Neural cell (in vitro differentiated cells): ENCODE data around the gene LHFPL2. TPM values are rescaled to one million over a fixed set of nuclear protein-coding genes. Genes with fewer than 3 reads are reported as not detected.
"Not testable (repeated sequence)": the region's sequence is repeated elsewhere in the genome, so short reads cannot be mapped to it uniquely, and the experiment has no call there.

Source experiments
- H2AFZ ChIP-seq: fragments of 200-600, 300-800 bp; sonication (generic), shearing (Covaris generic); 2 replicates; pipeline ENCODE4 v1.6.0; 2014; ENCODE audit warnings: low read depth, mild to moderate bottlenecking, antibody characterized with exemption, low read length, moderate library complexity
- H3F3A ChIP-seq: fragments of 200-600 bp; shearing (Covaris generic); 2 replicates; pipeline ENCODE4 v1.6.1; 2016; ENCODE audit warnings: mild to moderate bottlenecking, moderate library complexity, mixed read lengths, antibody characterized with exemption, low read length; ENCODE audit not compliant: insufficient read depth, poor library complexity, severe bottlenecking
- H3K27ac ChIP-seq: fragments of 200-600, 300-800 bp; sonication (generic), shearing (Covaris generic); 2 replicates; pipeline ENCODE4 v1.5.1; 2014; ENCODE audit warnings: mild to moderate bottlenecking, low read length, moderate library complexity
- H3K27me3 ChIP-seq: fragments of 300-800, 200-600 bp; sonication (generic), shearing (Covaris generic); 2 replicates; pipeline ENCODE4 v1.6.0; 2014; ENCODE audit warnings: mild to moderate bottlenecking, low read depth, low read length, moderate library complexity; ENCODE audit not compliant: insufficient read depth
- H3K36me3 ChIP-seq: fragments of 300-800, 200-600 bp; sonication (generic), shearing (Covaris generic); 2 replicates; pipeline ENCODE4 v1.5.1; 2014; ENCODE audit warnings: mild to moderate bottlenecking, antibody characterized with exemption, low read length, moderate library complexity; ENCODE audit not compliant: insufficient read depth
- H3K4me2 ChIP-seq: fragments of 300-800, 200-600 bp; sonication (generic), shearing (Covaris generic); 2 replicates; pipeline ENCODE4 v1.6.0; 2014; ENCODE audit warnings: mild to moderate bottlenecking, low read length
- H3K4me3 ChIP-seq: fragments of 300-800, 200-600 bp; sonication (generic), shearing (Covaris generic); 2 replicates; pipeline ENCODE4 v1.5.1; 2014; ENCODE audit warnings: mild to moderate bottlenecking, low read length, moderate library complexity
- H3K79me2 ChIP-seq: fragments of 200-600 bp; shearing (Covaris generic); replicated peaks from 2 replicates; pipeline ENCODE4 v1.6.0; 2014; ENCODE audit warnings: mild to moderate bottlenecking, low read length, moderate library complexity; ENCODE audit not compliant: insufficient read depth
- H3K9ac ChIP-seq: fragments of 300-800, 200-600 bp; sonication (generic), shearing (Covaris generic); 2 replicates; pipeline ENCODE4 v1.6.1; 2016; ENCODE audit warnings: mild to moderate bottlenecking, low read length, mixed read lengths
- H3K9me2 ChIP-seq: fragments of 200-600 bp; shearing (Covaris generic); 2 replicates; pipeline ENCODE4 v1.6.1; 2016; ENCODE audit warnings: mild to moderate bottlenecking, low read length, mixed read lengths; ENCODE audit not compliant: insufficient read depth
- H3K9me3 ChIP-seq: fragments of 200-600, 300-800 bp; sonication (generic), shearing (Covaris generic); 2 replicates; pipeline ENCODE4 v1.6.1; 2016; ENCODE audit warnings: mild to moderate bottlenecking, mixed run types, low read length, moderate library complexity, mixed read lengths
- H4K20me1 ChIP-seq: fragments of 200-600 bp; shearing (Covaris generic); 2 replicates; pipeline ENCODE4 v1.6.1; 2016; ENCODE audit warnings: mild to moderate bottlenecking, mixed run types; ENCODE audit not compliant: insufficient read depth
- CTCF ChIP-seq: fragments of 450-650 bp; IDR thresholded peaks from 2 replicates; pipeline ENCODE4 v1.5.1; 2014; ENCODE audit warnings: antibody characterized with exemption, mild to moderate bottlenecking, moderate library complexity; ENCODE audit not compliant: poor library complexity, severe bottlenecking
- EP300 ChIP-seq: fragments of 450-650 bp; conservative IDR thresholded peaks from 2 replicates; pipeline ENCODE4 v1.6.1; 2014; ENCODE audit warnings: antibody characterized with exemption, mild to moderate bottlenecking, moderate library complexity; ENCODE audit not compliant: poor library complexity, severe bottlenecking
- EZH2 ChIP-seq: fragments of 200-600, 300-800 bp; shearing (Covaris generic), sonication (generic); IDR thresholded peaks from 2 replicates; pipeline ENCODE4 v1.6.1; 2014; ENCODE audit warnings: antibody characterized with exemption, low read length, borderline replicate concordance, mild to moderate bottlenecking; ENCODE audit not compliant: insufficient read depth, poor library complexity, severe bottlenecking
- MXI1 ChIP-seq: fragments of 450-650 bp; conservative IDR thresholded peaks from 2 replicates; pipeline ENCODE4 v1.6.1; 2014; ENCODE audit warnings: antibody characterized with exemption, mild to moderate bottlenecking; ENCODE audit not compliant: poor library complexity, severe bottlenecking
- POLR2AphosphoS5 ChIP-seq: IDR thresholded peaks from 2 replicates; pipeline ENCODE4 v1.6.1; 2012
- RAD21 ChIP-seq: fragments of 450-650 bp; conservative IDR thresholded peaks from 2 replicates; pipeline ENCODE4 v1.6.1; 2014; ENCODE audit warnings: antibody characterized with exemption, mild to moderate bottlenecking, moderate library complexity
- REST ChIP-seq: IDR thresholded peaks from 2 replicates; pipeline ENCODE4 v1.6.1; 2012; ENCODE audit warnings: borderline replicate concordance
- SMC3 ChIP-seq: fragments of 450-650 bp; conservative IDR thresholded peaks from 2 replicates; pipeline ENCODE4 v1.6.1; 2014; ENCODE audit warnings: antibody characterized with exemption, mild to moderate bottlenecking, moderate library complexity; ENCODE audit not compliant: poor library complexity
- TAF1 ChIP-seq: IDR thresholded peaks from 2 replicates; pipeline ENCODE4 v1.6.1; 2012; ENCODE audit warnings: low read depth
- polyA plus RNA-seq: library from polyadenylated mRNA; depleted of rRNA; stranded (reverse); fragments of >200 nt; gene quantifications from 2 replicates; pipeline ENCODE4 v1.2.3, GENCODE V29; 2014

Gene LHFPL2
- polyA plus RNA-seq, 1 donor from 2014 or later = 1.6 TPM

- no peak overlapping the region for H3K4me2 ChIP-seq
- H3K27me3 ChIP-seq = no peaks in the 10 kb centered on the region
- H4K20me1 ChIP-seq = no peaks in the 10 kb centered on the region
- H3K9ac ChIP-seq = no peak overlapping the region
- no peaks in the 10 kb centered on the region for H3K36me3 ChIP-seq
- H3F3A ChIP-seq = no peaks in the 10 kb centered on the region
- no peak overlapping the region for H3K4me3 ChIP-seq
- H3K79me2 ChIP-seq = no peaks in the 10 kb centered on the region
- H3K9me2 ChIP-seq = no peaks in the 10 kb centered on the region
- H3K27ac ChIP-seq = no peak overlapping the region
- H3K9me3 ChIP-seq = no peaks in the 10 kb centered on the region
- no peak overlapping the region for H2AFZ ChIP-seq
- no peak for TF ChIP-seq RAD21
- TF ChIP-seq EZH2 = no peak
- no peak for TF ChIP-seq CTCF
Measured at GRCh38 chr5:78690253-78690972, 41.8 kb upstream of the LHFPL2 start.

- Histone ChIP-seq H3K9me2 (no peaks in the 10 kb centered on the region), H3K9ac (no peak overlapping the region), H3K4me3 (no peak overlapping the region), H3K79me2 (no peaks in the 10 kb centered on the region), H2AFZ (no peak overlapping the region), H3F3A (no peaks in the 10 kb centered on the region), H3K36me3 (no peaks in the 10 kb centered on the region), H3K27ac (no peak overlapping the region), H3K27me3 (no peaks in the 10 kb centered on the region), H4K20me1 (no peaks in the 10 kb centered on the region), H3K4me2 (no peak overlapping the region), H3K9me3 (no peaks in the 10 kb centered on the region)
- TF ChIP-seq POLR2AphosphoS5 (no peak), SMC3 (no peak), REST (no peak), EP300 (no peak), RAD21 (no peak), CTCF (no peak), EZH2 (no peak), MXI1 (no peak), TAF1 (no peak)
Measured at GRCh38 chr5:78689540-78690252, 41.1 kb upstream of the LHFPL2 start.

GRCh38 chr5:78687514-78687913 lies 38.9 kb upstream of the LHFPL2 start:
- not testable (repeated sequence) for H3K9me3 ChIP-seq, H3K27me3 ChIP-seq, H3K27ac ChIP-seq, H4K20me1 ChIP-seq, H3K9ac ChIP-seq, H3F3A ChIP-seq, H2AFZ ChIP-seq, H3K4me3 ChIP-seq, H3K9me2 ChIP-seq, H3K4me2 ChIP-seq, H3K79me2 ChIP-seq, H3K36me3 ChIP-seq

- H4K20me1 ChIP-seq, H3K4me3 ChIP-seq, H3K4me2 ChIP-seq, H3F3A ChIP-seq, H3K79me2 ChIP-seq, H3K27me3 ChIP-seq, H3K9me2 ChIP-seq, H2AFZ ChIP-seq, H3K9ac ChIP-seq, H3K27ac ChIP-seq, H3K9me3 ChIP-seq, H3K36me3 ChIP-seq: not testable (repeated sequence)
Measured at GRCh38 chr5:78683905-78684304, 35.3 kb upstream of the LHFPL2 start.
